NCI-H226 (cell line): Measurements from ENCODE around the gene PAOX.

Source experiments
- DNase-seq: peaks from one replicate; pipeline ENCODE4 v3.0.0-alpha.2; 2015

PAOX gene

DNA sequence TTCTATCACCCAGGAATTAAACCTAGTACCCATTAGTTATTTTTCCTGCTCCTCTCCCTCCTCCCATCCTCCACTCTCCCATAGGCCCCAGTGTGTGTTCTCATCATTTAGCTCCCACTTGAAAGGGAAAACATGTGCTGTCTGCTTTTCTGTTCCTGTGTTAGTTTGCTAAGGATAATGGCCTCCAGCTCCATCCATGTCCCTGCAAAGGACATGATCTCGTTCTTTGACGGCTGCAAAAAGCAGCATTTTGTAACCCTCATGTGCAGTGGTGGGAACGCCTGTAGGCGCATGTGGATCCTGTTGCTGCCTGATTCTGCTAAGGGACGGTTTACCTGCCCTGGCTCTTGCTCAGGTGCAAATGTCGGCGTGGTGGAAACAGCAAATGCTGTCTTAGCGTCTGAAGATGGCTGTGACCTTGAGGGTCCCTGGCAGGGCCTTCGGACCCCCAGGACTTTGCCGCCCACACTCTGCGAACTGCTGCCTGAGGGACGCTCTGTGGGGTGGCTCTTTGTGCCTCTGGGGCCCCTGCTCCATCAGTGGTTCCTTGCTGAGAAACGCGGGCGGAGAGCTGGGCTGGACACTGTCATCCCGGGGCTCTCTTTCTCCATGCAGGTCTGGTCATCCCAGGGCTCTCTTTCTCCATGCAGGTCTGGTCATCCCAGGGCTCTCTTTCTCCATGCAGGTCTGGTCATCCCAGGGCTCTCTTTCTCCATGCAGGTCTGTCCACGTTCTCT is 9.3 kb downstream of the PAOX start:
- no peak for DNase-seq

DNA sequence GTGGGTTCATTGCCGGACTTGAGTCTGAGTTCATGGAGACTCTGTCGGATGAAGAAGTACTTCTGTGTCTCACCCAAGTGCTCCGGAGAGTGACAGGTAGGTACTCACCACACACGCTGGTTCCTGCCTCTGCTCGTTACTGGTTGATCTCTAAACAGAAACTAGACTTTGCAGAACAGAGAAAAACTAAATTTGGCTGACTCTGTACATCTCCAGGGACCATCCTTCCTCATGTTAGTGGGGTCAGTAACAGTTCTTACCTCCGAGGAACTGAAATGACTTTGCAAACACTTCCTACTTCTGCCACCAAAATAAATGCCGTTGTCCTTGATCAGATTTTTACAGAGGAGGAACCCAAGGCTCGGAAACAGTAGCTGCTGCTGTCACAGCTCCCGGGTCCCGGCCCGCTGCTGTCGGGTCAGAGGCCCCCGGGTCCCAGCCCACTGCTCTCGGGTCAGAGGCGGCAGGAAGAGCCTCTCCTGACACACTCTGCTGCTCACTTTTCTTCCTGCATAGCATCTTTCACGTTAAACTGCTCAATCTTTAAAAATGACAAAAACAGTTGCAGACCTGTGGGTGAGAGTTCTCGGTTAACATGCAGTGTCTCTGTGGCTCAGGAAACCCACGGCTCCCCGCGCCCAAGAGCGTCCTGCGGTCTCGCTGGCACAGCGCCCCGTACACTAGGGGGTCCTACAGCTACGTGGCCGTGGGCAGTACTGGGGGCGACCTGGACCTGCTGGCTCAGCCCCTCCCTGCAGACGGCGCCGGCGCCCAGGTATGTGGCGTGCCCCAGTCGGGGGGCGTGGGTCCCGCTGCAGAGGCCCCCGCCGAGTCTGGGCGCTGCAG is 10.1 kb downstream of the PAOX start:
- no peak for DNase-seq

GRCh38 chr10:133390597-133391248 is 11.7 kb downstream of the PAOX start:
- no peak for DNase-seq

DNA sequence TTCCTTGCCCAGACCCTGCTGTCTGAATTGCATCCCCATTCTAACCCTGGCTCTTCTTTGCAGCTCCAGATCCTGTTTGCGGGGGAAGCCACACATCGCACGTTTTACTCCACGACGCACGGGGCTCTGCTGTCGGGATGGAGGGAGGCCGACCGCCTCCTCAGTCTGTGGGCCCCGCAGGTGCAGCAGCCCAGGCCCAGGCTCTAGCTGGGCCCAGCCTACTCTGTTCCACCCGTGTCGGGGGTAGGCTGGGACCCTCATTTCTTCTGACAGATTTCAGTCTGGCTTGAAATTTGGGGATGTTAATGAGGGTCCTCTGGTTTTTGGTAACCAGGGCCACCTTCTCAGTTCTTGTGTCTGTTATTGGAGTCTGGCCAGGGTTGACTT is 12.2 kb downstream of the PAOX start:
- no peak for DNase-seq

DNA sequence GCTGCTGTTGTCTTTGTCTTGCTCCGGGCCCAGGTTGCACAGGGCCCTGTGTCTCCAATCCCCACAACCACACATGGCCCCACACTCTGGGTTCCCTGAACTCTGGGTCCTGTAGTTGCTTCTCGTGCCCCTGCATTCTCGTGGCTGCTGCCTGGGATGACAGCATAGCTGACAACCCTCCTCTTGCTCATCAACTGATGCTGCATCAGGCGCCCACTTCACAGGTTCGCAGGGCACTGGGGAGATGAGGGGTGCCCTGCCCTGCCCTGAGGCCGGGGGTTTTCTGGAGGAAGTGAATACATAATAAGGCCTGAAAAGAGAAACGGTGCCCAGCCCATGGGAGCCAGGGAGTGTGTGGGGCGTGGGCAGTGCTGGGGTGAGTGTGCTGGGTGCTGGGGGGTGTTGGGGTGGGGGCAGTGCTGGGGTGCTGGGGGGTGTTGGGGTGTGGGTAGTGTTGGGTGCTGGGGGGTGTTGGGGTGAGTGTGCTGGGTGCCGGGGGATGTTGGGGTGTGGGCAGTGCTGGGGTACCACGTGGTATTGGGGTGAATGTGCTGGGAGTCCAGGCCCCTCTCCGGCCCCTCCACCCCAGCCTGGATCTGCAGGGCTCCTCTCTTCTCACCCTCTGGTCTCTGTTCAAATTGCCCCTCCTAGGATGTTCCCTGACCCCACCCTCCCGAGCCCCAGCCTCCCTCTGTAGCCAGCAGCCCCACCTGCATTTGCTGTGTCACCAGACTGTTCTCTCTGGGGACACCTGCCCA is 12.9 kb downstream of the PAOX start:
- DNase-seq = no peak

- DNase-seq = no peak
These were observed 14.5 kb downstream of the PAOX start for GRCh38 chr10:133393401-133394063.

DNA sequence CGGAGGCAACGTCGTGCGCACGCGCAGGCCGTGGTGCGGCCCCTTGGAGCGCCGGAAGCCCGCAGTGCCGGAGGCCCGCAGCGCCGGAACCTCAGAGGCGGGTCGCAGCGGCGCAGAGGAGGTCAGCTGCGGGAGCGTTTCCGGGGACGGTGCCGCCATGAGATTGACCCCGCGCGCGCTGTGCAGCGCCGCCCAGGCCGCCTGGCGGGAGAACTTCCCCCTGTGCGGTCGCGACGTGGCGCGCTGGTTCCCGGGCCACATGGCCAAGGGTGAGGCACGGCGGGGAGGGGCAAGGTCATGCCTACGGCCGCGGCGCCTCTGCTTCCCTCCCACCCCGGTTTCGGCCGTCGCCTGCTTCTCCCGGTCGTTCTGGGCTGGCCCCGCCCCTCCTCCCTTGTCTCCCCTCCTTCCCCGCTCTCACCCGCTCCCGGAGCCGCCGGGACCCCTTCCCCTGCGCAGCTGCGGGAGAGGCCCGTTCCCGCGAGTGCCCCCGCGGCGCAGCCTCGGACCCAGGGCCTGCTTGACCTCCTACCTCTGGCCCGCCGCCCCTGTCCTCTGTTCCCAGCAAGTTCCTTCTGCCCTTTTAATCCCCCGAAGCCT is 15.1 kb downstream of the PAOX start, which contains the start of gene MTG1:
MTG1 (plus strand) TSS at position 94 of the 600 bp plus-strand sequence; CDS start at position 158, 64 bp downstream.
- peak; percentile 72 for DNase-seq

GRCh38 chr10:133394801-133395221 is 15.7 kb downstream of the PAOX start:
- no peak for DNase-seq

DNA sequence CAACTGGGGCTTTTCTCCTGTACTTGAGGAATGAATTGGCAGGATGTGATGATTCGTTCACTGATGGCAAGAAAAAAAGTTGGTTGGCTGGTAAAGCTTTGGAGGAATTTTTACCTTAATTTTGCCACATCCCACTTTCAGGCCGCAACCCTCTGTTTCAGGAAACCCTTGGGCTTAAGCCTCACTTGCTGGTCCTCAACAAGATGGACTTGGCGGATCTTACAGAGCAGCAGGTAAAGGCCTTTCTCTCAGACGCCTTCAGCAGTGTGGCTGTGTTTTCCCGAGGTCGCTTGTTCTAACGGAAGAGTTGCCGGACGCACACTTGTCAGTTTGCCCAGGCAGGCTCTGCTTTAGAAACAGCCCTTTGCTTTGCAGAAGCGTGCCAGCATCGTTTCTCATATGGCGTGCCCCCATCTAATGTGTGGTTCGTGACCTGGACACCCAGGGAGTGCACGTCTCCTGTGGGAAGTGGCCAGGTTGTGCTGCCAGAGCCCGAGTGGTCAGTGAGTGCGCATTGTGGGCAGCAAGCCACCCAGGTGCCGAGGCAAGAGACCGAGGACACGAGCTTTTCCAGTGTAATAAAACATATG is 17.1 kb downstream of the PAOX start:
- no peak for DNase-seq

DNA sequence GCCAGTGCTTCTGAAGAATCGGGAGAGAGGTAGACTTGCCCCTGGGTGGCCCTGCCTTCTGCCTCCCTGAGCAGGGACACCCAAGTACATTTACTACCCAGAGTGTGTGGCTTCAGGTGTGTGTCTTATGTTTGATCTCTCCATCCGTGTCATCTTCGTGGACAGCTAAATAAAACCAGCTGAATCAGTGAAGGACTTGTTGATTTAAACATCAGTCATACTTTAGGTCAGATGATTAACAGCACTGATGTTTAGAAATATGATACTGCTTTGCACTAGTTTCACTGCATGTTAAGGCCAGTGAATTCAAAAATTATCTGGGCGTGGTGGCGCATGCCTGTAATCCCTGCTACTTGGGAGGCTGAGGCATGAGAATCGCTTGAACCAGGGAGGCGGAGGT is 18.9 kb downstream of the PAOX start:
- DNase-seq = no peak

DNA sequence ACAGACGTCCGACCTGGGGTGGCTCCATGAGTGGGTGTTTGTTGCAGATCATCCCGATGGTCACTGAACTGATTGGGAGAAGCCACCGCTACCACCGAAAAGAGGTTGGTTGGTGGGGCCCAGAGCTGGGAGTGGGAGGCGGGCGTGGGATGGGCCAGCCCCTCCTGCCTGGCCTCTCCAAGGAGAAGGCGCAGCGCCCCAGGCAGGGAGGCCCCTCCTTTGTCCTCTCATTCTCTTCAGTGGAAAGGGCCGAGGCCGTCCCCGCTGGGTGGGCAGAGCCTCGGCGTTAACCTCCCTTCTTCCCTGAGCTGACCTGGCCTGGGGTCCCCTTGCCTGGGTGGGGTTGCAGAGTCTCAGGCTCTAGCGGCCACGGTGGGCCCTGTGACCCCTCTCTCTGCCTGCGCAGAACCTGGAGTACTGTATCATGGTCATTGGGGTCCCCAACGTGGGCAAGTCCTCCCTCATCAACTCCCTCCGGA is 20.1 kb downstream of the PAOX start:
- no peak for DNase-seq

GRCh38 chr10:133400624-133401424 is 21.8 kb downstream of the PAOX start:
- DNase-seq = no peak

DNA sequence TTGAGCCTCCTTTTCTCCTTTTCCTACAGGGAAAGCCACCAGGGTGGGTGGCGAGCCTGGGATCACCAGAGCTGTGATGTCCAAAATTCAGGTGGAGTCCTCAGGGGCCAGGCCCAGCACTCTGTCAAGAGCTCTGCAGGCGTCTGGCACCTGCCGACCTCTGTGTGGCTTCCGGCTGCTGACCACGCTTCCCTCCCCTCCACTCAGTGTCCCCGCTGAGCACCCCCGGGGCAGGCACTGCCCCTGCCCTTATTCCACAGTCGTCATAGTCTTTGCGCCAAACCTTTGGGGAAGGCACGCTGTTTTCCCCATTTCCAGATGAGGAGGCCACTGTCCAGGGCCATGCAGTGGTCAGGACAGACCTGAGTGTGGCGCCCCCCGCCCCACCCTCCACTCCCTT is 22.4 kb downstream of the PAOX start:
- no peak for DNase-seq

DNA sequence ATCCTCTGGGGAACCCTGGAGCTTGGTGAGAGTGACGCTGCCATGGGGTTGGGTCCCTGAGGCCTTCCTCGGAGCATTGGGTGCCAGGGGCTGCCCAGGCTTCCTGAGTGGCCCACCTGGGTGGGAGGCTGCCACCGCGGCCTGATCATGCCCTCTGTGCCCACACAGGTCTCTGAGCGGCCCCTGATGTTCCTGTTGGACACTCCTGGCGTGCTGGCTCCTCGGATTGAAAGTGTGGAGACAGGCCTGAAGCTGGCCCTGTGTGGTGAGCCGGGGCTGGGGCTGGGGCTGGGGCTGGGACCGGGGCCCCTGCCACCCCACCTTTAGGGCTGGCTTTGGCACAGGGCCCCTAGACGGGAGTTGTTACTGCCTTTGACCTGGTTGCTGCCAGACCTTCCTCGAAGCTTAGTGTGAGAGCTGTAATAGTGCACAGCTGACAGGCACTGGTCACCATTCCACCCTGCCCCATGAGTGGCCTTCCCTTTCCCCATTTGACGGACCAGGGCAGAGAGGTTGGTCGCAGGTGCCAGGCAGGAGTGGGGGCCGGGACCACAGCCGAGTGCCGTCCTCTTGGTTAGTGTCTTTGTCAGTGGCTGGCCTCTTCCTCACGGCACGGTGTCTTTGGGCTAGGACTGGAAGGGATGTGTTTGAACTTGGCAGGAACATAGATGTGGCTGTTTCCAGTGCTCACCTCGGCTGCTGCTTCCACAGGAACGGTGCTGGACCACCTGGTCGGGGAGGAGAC is 23.1 kb downstream of the PAOX start:
- DNase-seq = no peak

DNA sequence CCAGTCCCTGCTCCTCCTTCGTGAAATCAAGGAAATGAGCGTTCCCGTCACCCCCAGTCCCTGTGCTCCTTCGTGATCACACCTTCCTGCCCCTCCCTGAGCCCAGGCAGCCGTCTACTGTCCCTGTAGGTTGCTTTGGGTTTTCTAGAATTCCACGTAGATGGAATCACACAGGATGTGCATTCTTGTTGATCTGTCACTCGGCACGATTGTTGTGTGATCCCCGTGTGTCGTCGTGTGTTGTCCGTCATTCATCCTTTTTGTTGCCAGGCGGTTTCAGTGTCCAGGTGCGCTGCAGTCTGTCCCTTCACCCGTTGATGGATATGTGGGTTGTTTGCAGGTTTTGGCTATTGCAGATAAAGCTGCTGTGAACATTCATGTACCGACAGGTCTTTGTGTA is 24.3 kb downstream of the PAOX start:
- DNase-seq = no peak

GRCh38 chr10:133403784-133404183 is 24.7 kb downstream of the PAOX start:
- DNase-seq = no peak

DNA sequence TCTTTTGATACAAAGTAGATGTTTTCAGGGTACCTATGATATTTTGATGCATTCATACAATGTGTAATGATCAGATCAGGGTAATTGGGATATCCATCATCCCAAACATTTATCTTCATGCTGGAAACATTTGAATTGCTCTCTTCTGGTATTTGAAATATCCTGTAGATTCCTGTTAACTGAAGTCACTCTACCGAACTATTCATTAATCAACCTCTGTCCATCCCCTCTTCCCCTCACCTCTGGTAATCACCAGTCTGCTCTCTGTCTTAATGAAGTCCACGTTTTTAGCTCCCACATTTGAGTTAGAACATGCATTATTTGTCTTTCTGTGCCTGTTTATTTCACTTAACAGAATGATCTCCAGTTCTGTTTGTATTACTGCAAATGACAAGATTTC is 26.2 kb downstream of the PAOX start:
- DNase-seq = no peak

GRCh38 chr10:133405844-133406527 is 26.9 kb downstream of the PAOX start:
- no peak for DNase-seq
